Common myeloid progenitor, CD34-positive (primary cell): Measurements from ENCODE around the gene PDGFRB.

ENCODE experiments used
- CTCF ChIA-PET: fragments of 350-600 bp; sonication (Branson Sonifier 250); formaldehyde crosslinking; loops from one replicate; lab custom pipeline; 2021; ENCODE audit warnings: antibody characterized with exemption; lab: Charles Lee
- POLR2A ChIA-PET: fragments of 350-600 bp; sonication (Branson Sonifier 250); formaldehyde crosslinking; loops from one replicate; lab custom pipeline; 2021; ENCODE audit warnings: antibody characterized with exemption; lab: Charles Lee
- DNase-seq, 3 donors: peaks; one replicate each; pipeline versions ENCODE4 v3.0.0 to v3.0.0-alpha.2; 2013
- H3K27ac ChIP-seq, 2 experiments: 1 replicate in 1 of 2; 2 replicates in 1 of 2; pipeline ENCODE4 v1.7.0; 2013; ENCODE audit warnings: inconsistent platforms in 2 of 2, low read length in 2 of 2, mild to moderate bottlenecking in 2 of 2, low read depth in 1 of 2, moderate library complexity in 1 of 2; ENCODE audit not compliant: severe bottlenecking in 2 of 2, insufficient read depth in 1 of 2, poor library complexity in 1 of 2
- H3K27me3 ChIP-seq, 5 experiments: replicated peaks in 2 of 5; 1 replicate in 3 of 5; 2 replicates in 2 of 5; pipeline versions ENCODE4 v1.6.1 to v1.7.0; 2013; ENCODE audit warnings: low read length in 4 of 5, mild to moderate bottlenecking in 2 of 5, moderate library complexity in 2 of 5, inconsistent platforms in 1 of 5; ENCODE audit not compliant: insufficient read depth in 5 of 5, control insufficient read depth in 4 of 5
- H3K36me3 ChIP-seq, 4 experiments: 1 replicate in 2 of 4; 2 replicates in 2 of 4; pipeline versions ENCODE4 v1.6.1 to v1.7.0; 2013; ENCODE audit warnings: low read length in 3 of 4, control low read depth in 1 of 4, mild to moderate bottlenecking in 1 of 4; ENCODE audit not compliant: control insufficient read depth in 4 of 4, insufficient read depth in 4 of 4
- H3K4me1 ChIP-seq, 4 experiments: 1 replicate in 3 of 4; 2 replicates in 1 of 4; pipeline versions ENCODE4 v1.6.1 to v1.7.1; 2013; ENCODE audit warnings: low read length in 3 of 4, mild to moderate bottlenecking in 3 of 4, control low read depth in 1 of 4, inconsistent platforms in 1 of 4, moderate library complexity in 1 of 4; ENCODE audit not compliant: control insufficient read depth in 4 of 4, insufficient read depth in 4 of 4; ENCODE audit errors: control extremely low read depth in 1 of 4
- H3K4me3 ChIP-seq, 7 experiments: 1 replicate in 4 of 7; 2 replicates in 3 of 7; pipeline versions ENCODE4 v1.5.1 to v1.7.0; 2013; ENCODE audit warnings: mild to moderate bottlenecking in 7 of 7, low read length in 6 of 7, moderate library complexity in 6 of 7, inconsistent platforms in 2 of 7, low read depth in 2 of 7, control low read depth in 1 of 7; ENCODE audit not compliant: insufficient read depth in 4 of 7, control insufficient read depth in 1 of 7; ENCODE audit errors: extremely low read depth in 1 of 7
- H3K9me3 ChIP-seq, 5 experiments: 1 replicate in 4 of 5; 2 replicates in 1 of 5; pipeline versions ENCODE4 v1.6.1 to v1.7.1; 2013; ENCODE audit warnings: low read length in 4 of 5, mild to moderate bottlenecking in 2 of 5, inconsistent platforms in 1 of 5, low read depth in 1 of 5, moderate library complexity in 1 of 5; ENCODE audit not compliant: control insufficient read depth in 4 of 5, insufficient read depth in 2 of 5; ENCODE audit errors: control extremely low read depth in 1 of 5
- WGBS: methylation state at CpG from one replicate; pipeline ENCODE4 v1.1.5; 2013; ENCODE audit not compliant: insufficient coverage; 5-methylcytosine and 5-hydroxymethylcytosine counted together

The PDGFRB gene

DNA sequence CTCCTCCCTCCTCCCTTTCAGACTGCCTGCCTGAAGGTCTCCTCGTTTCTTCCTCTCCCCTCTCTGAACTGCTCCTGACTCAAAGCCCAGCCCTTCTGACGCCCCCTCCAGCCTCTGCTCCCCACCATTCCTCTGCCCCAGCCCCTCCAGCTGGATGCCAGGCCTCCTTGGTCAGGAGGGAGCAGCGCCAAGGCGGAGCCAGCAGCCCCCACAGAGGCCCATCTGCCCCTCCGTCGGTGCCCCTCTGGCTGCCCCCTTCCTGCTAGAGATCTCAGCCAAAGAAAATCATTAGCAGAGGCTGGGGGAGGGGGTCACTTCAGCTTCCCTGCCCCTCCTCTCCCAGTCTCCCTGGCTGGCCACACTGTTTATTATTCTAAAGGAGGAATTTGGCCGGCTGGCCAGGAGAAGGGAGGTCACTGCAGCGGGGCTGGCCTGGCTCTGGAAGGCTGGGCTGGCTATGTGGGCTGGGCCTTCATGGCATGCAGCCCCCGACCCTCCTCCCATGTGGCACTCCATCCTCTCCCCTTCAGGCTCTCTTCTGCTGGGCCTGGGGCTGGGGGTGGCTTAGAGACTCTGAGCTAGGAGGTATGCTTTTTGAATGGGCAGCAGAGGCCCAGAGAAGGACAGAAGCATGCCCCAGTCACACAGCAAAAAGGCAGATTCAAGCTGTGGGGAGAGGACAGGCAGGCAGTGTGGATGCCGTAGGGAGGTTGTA lies 16.9 kb downstream of the PDGFRB start:
- Histone ChIP-seq H3K4me1 (peaks cover 0 to 17% (median 0%) of the 10 kb centered on the region in 4 experiments), H3K27me3 (no peaks in the 10 kb centered on the region), H3K36me3 (no peaks in the 10 kb centered on the region), H3K27ac (no peak overlapping the region), H3K4me3 (no peak overlapping the region), H3K9me3 (no peaks in the 10 kb centered on the region)
- 73% methylated on average over 5 of the region's 10 CpGs for WGBS
- DNase-seq = no peak
- CTCF ChIA-PET = interaction anchor here (0.8 to 2.2 kb wide), 9 partner anchors 8 to 79 kb away, joined by 3 to 6 read pairs (median 4); no protein-coding TSS in a partner anchor
- POLR2A ChIA-PET = no interaction called here

DNA sequence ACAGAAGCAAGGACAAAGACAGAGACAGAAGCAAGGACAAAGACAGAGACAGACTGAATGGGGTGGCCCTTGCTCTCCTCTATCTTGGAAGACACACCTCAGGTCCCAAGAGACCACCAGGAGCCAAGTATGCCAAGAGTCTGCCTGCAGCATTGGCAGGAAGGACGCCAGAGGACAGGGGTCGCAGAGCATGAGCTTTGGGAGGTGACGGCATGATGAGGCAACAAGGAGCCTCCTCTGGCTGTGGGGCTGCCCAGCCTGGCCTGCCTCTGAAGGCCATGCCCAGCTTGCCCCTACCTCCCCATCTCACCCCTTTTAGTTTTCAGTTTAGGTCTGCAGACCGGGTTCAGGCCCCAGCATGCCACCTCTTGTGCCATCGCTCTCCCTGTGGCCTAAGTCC lies 17.6 kb downstream of the PDGFRB start:
- CTCF ChIA-PET = interaction anchor here (0.8 to 3.5 kb wide), 7 partner anchors 12 to 80 kb away, joined by 3 to 13 read pairs (median 4); no protein-coding TSS in a partner anchor

GRCh38 chr5:150137168-150137957 lies 18.3 kb downstream of the PDGFRB start:
- CTCF ChIA-PET = interaction anchor here (0.8 to 3.5 kb wide), 5 partner anchors 9 to 108 kb away, joined by 3 to 13 read pairs (median 8); no protein-coding TSS in a partner anchor
- no peak overlapping the region for H3K4me3 ChIP-seq
- H3K9me3 ChIP-seq = no peaks in the 10 kb centered on the region
- H3K36me3 ChIP-seq = no peaks in the 10 kb centered on the region
- peaks cover 0 to 10% (median under 1%) of the 10 kb centered on the region in 4 experiments for H3K4me1 ChIP-seq
- 95% methylated on average over 8 of the region's 12 CpGs for WGBS
- POLR2A ChIA-PET = no interaction called here
- H3K27me3 ChIP-seq = no peaks in the 10 kb centered on the region
- H3K27ac ChIP-seq = no peak overlapping the region
- DNase-seq = no peak

More for the DNA sequence above, 17.6 kb downstream of the PDGFRB start:
- no peak for DNase-seq
- WGBS = 97% methylated on average over 4 of the region's 5 CpGs
- H3K4me3 ChIP-seq = no peak overlapping the region
- no peaks in the 10 kb centered on the region for H3K27me3 ChIP-seq
- H3K9me3 ChIP-seq = no peaks in the 10 kb centered on the region
- no peak overlapping the region for H3K27ac ChIP-seq
- no peaks in the 10 kb centered on the region for H3K36me3 ChIP-seq
- peaks cover 0 to 10% (median 0%) of the 10 kb centered on the region in 4 experiments for H3K4me1 ChIP-seq
- POLR2A ChIA-PET = no interaction called here

DNA sequence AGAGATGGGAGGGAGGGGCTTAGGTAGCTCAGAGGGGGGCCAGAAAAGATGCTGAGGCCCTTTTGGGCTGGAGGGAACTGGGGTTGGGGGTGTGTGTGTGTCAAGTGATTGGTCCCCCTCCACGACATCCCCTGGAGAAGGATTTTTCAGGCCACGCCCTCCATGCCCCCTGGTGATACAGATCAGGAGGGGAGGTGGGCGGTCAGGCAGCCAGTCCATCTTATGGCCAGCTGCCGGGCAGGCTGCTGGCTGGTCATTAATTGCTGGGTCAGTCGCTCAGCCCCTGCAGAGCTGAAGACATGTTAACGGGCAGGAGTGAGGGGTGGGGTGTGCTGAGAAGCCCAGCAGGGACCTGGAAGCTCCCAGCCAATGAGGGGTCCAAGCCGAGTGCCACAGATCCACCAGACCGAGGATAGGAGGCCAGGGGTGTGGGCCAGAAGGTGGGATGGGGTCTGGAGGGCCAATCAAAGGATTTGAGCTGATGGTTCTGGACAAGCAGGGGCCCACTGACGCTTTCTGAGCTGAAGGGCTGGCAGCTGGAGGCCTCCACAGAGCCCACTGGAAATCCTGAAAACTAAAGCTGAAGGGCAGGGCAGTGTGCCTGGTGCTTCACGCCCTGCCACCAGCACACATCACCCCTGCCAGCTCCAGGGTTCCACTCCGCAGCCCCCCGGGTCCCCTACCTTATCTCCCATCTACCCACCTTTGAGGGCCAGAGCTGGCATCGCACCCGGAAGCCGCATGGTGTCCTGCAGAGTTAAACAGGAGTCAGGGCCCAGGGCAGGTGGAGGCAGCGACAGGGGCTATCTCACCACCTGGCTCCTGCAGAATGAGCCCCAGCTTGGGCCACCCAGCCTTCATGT lies 19.1 kb downstream of the PDGFRB start:
- DNase-seq = no peak
- no peaks in the 10 kb centered on the region for H3K36me3 ChIP-seq
- no peak overlapping the region for H3K27ac ChIP-seq
- WGBS = 97% methylated on average over 10 of the region's 16 CpGs
- no peaks in the 10 kb centered on the region for H3K9me3 ChIP-seq
- peaks cover 0 to 19% (median 8%) of the 10 kb centered on the region in 4 experiments for H3K4me1 ChIP-seq
- ChIA-PET POLR2A (no interaction called here), CTCF (interaction anchor here (0.8 to 3.5 kb wide), 10 partner anchors 8 to 107 kb away, joined by 3 to 13 read pairs (median 4); no protein-coding TSS in a partner anchor)
- H3K4me3 ChIP-seq = no peak overlapping the region
- no peaks in the 10 kb centered on the region for H3K27me3 ChIP-seq

GRCh38 chr5:150135557-150136304 lies 19.9 kb downstream of the PDGFRB start:
- H3K4me1 ChIP-seq = peaks cover 0 to 19% (median 8%) of the 10 kb centered on the region in 4 experiments
- CTCF ChIA-PET = interaction anchor here (0.8 to 3.5 kb wide), 10 partner anchors 9 to 92 kb away, joined by 3 to 13 read pairs (median 4); no protein-coding TSS in a partner anchor

DNA sequence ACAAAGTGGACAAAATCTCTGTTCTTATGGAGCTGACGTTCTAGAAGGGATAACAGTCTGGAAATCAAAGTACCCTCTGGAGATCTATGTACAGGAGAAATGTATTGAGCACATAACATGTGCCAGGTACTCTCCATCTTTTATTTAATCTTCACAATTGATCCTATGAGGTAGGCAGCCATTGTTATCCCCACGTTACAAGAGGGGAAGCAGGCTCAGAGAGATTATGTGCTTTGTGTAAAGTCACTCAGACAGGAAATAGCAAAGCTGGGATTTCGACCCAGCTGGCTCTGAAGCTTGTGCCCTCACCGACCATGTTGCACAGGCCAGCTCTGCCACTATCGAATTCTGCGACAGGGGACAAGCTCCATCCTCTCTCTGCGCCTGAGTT lies 21.5 kb downstream of the PDGFRB start:
- 76% methylated on average over 7 of the region's 7 CpGs for WGBS
- no peak for DNase-seq
- H3K27ac ChIP-seq = no peak overlapping the region
- H3K36me3 ChIP-seq = no peaks in the 10 kb centered on the region
- peaks cover 0 to 19% (median 12%) of the 10 kb centered on the region in 4 experiments for H3K4me1 ChIP-seq
- CTCF ChIA-PET = interaction anchor here (0.6 to 2.0 kb wide), 9 partner anchors 9 to 247 kb away, joined by 3 to 10 read pairs (median 4); no protein-coding TSS in a partner anchor
- H3K4me3 ChIP-seq = no peak overlapping the region
- H3K27me3 ChIP-seq = no peaks in the 10 kb centered on the region
- POLR2A ChIA-PET = no interaction called here
- no peaks in the 10 kb centered on the region for H3K9me3 ChIP-seq

More at GRCh38 chr5:150135557-150136304, 19.9 kb downstream of the PDGFRB start:
- POLR2A ChIA-PET = no interaction called here
- Histone ChIP-seq H3K36me3 (no peaks in the 10 kb centered on the region), H3K27ac (no peak overlapping the region), H3K9me3 (no peaks in the 10 kb centered on the region), H3K4me3 (no peak overlapping the region), H3K27me3 (no peaks in the 10 kb centered on the region)
- WGBS = 97% methylated on average over 20 of the region's 21 CpGs
- no peak for DNase-seq
